OCI-LY7 (cell line): Measurements from ENCODE around the gene ARMCX1.

ENCODE experiments used
- CTCF ChIP-seq: fragments of 200-600 bp; sonication (generic); conservative IDR thresholded peaks from 2 replicates; pipeline ENCODE4 v1.5.1; 2014; ENCODE audit warnings: mild to moderate bottlenecking, antibody characterized with exemption, low read length, moderate library complexity, mixed read lengths
- EZH2phosphoT487 ChIP-seq: fragments of 200-600 bp; sonication (generic); IDR thresholded peaks from 2 replicates; pipeline ENCODE4 v1.6.1; 2018; ENCODE audit warnings: low read depth, borderline replicate concordance, mild to moderate bottlenecking, mixed run types, antibody characterized with exemption, low read length, moderate library complexity, mixed read lengths

DNA sequence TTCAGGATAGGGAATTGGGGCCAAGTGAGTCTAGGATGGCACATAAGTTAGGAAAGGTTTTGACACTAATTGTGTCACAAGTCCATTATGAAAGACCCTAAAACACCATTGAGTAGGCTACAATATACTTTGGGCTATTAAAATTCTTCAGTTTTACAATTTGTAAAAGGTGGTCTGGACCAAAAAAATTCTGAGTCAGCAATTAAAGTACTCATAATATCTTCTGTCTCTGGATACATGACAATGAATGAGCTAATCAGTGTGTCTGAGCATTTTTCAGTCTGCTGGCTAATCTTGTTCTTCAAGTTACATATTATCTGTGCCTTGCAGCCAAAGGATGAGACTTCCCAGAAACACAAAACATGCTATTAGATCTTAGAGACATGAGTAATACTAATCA, 14.3 kb downstream of the ARMCX1 start:
- no peak for TF ChIP-seq CTCF
- no peak for TF ChIP-seq EZH2phosphoT487
